ENCODE results near the gene SLC33A1.
"Not testable (repeated sequence)": the region's sequence is repeated elsewhere in the genome, so short reads cannot be mapped to it uniquely, and the experiment has no call there.

SLC33A1 gene

DNA sequence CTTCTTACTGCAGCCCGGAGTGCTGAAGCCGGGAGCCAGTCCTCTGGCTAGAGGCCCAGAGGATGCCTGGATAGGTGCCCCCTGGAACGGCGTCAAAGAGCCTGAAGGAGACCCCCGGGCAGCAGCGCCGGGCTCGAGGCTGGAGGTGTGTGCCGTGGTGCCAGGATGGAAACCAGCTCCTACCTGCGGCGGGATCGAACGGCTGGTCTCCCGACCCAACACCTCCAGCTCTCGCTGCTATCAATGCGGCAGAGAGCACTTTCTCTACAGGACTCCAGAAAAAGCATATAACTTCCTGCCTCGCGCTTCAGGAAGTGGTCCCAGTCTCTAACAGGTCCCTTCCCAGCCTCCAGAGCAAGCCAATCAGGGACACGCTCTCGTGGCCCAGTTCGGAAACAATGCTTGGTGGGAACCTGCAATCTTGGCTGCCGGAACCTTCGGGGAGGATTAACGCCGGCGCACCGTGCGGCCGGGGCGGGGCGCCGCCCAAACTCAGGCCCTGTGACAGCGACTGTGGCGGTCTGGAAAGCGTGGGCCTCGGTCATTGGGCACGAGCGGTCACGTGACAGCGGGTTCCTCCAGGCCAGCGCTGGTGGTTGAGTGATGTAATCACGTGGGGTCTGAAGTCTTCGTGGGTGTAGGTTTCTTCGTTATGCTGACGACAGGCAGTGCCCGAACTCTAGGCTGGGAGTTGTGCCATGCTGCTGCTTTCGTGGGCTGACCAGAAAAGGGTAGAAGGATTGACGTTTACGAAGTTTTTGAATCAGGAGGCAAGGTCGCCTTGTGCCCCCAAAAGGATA, at the start of gene SLC33A1:
TSS of gene SLC33A1 (minus strand) at position 287 of the 800 bp plus-strand sequence. CDS start 430 bp downstream, outside the sequence.
- DNase-seq: peak; percentile 100

DNA sequence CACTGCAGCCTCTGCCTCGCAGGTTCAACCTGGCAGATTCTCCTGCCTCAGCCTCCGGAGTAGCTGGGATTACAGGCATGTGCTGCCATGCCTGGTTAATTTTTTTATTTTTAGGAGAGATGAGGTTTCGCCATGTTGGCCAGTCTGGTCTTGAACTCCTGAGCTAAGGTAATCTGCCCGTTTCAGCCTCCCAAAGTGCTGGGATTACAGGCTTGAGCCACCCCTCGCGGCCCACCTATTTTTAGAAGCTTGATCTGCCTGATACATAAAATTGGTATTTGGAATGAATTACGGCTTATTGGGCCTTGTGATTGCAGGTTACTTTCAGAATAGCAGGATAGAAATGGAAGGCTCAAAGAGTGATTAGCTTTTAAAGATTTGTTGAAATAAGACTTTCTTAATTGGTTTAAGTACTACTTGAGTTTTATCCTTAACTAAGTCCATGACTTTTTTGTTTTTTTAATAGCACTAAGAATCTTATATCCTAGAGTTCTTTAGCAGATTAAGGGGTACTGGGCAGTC, 41.2 kb upstream of the SLC33A1 start:
- DNase-seq: no peak

DNA sequence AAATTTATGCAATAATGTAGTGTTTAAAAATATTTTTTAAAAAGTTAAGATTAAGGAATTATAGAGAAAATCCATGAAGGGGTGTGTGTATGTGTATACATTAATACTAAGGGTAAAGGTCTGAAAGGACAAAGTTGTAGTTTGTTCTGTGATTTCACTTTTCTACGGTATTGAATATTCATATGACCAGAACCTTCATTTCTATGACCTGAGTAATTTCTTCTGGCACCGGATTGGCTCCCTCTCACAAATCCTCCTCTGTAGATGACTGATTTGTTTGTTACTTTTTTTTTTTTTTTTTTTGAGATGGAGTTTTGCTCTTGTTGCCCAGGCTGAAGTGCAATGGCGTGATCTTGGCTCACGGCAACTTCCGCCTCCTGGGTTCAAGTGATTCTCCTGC, 37.1 kb upstream of the SLC33A1 start:
- no peak for DNase-seq

DNA sequence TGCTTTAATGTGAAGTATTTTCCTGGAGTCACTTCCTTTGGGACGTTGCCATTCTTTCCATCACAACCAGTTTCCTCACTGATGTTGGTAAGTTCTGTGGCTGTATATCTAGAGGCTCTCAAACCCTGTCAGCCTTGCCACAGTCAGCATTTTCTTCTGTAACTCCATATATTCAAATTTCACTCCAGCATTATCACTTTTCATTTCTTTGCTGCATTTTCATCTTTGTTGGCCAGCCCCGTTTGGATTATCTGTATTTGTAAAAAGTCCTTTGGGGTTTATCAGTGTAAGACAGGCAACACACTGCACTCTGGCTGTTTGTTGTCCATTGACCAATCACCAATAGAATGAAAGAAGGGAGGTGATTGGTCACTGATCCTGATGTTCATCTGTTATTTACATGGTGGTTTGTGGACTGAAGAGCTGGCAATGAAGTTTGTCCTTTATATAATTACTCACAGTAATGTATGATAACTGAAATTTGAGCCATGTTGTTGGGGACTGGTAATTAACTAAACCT, 36.5 kb upstream of the SLC33A1 start:
- DNase-seq: peak; percentile 17

DNA sequence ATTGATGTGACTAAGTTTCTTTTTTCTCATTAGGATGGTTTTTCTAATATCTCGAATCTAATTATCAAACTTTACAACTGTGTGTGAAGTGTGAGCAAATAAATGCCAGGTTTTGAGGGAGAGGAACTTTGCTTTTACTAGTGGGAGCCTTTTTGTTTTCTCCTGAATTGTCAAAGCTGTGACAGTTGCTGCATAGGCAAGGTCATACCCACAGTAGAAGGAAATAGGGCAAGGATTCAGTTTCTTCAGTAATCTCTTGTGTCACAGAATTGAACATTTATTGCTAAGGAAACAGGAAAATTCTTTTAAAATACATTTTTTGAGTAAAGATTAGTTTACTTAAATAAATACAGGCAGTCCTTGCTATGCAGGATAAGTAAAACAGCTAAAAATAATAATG, 35.7 kb upstream of the SLC33A1 start:
- DNase-seq: no peak

DNA sequence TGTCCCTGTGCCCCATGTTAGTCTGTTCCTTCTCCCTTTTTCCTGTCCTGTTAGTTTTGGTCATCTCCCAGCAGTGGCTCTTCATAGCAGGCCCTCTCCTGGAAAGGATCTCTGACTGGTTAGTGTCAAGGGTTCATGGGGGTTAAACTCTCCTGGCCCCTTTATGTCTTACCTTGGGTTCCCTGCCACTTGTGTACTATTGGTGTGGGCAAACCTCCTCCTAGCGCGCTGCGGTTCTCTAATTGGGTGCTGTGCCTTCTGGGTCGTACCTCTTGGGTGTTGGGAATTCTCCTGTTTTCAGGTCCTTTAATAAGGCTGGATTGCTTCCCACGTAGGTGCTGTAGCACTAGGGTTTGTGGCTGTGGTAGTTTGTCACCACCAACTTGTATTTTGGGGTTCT, 35.0 kb upstream of the SLC33A1 start:
- no peak for DNase-seq

DNA sequence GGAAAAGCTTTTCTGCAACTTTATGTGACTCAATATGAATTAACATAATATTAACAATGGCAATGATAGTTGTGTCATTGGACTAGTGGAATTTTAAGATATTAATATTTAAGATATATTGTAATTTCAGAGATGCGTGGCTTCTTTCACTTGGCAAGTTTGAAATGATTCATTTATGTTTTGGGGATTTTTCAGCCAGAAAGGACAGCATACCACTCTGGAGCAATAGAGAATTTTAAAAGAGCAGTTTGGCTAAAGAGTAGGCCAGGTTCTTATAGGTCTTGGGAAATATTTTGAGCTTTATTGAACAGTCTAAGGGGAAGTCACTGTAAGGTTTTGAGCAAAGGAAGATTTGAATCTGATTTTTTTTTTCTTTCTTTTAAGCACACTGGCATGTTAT, 32.7 kb upstream of the SLC33A1 start:
- DNase-seq: no peak

DNA sequence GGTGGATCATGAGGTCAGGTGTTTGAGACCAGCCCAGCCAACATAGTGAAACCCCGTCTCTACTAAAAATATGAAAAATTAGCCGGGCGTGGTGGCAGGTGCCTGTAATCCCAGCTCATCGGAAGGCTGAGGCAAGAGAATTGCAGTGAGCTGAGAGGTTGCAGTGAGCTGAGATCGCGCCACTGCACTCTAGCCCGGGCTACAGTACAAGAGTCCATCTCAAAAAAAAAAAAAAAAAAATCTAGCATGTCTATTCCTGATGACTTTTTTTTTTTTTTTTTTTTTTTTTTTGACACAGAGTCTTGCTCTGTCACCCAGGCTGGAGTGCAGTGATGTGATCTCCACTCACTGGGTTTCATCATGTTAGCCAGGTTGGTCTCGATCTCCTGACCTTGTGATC, 32.1 kb upstream of the SLC33A1 start:
- DNase-seq: not testable (repeated sequence)

DNA sequence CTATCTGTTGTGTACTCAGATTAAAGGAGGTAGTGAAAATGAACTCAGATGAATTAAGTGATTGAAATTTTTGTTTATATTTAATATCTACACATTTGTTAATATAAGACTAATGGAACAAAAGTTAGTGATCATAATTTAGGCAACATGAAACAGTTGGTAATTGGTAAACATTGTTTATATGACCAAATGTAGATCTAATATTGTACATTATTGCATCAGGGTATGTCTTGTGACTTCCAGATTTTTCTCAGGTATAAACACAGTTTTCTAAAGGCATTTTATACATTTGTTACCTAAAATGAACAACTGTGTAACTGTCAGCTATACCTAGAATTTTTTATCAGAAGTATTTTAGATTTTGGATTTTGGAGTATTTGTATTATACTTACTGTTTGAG, 31.1 kb upstream of the SLC33A1 start:
- DNase-seq: no peak

DNA sequence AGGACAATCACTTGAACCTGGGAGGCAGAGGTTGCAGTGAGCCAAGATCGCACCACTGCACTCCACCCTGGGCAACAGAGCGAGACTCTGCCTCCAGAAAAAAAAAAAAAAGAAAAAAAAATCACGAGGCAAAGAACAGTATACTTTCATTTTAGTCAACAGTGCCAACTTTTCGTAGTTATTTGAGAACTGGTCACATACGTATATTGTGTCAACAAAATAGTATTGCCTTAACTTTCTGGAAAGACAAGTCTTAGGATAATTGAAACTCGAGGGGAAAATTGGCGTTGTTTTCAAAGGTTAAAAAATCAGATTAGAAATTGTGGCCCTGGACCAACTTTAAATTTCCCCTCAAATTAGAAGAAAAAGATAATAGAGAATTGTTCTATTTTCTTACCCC, 30.1 kb upstream of the SLC33A1 start:
- DNase-seq: no peak

DNA sequence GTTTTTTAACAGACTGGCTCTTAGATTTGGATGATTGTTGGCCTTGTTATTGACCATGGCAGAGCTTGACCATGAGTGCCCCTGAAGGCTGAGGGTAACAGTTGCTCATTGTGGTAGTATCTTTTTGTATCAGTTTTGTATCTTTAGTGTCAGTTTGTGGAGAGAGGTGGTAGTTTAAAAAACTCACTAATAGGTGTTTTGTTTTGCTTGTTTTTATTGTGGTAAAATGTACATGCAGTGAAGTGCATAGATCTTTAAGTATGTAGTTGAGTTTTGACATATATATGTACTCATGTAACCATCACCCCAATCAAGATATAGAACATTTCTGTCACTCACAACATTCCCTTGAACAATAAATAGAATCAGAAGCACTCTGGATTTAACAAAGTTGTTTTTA, 26.1 kb upstream of the SLC33A1 start:
- no peak for DNase-seq

DNA sequence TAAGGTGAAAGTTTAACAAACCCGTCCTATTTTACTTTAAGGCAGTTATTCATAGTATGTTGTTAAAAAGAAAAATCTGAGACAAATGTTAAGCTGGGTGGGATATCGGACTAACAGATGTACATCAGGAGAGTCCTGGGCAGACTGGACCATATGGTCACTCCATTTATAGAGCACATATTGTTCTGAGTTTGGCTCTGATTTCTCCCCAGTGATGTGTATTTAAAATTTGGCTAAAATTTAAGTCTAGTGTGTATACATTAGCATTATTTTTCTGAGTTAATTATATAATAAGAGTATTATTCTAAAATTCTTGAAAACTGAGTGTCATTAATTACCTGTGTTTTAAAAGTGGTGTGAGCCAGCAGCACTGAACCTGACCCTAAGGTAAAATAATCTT, 22.3 kb upstream of the SLC33A1 start:
- DNase-seq: no peak

DNA sequence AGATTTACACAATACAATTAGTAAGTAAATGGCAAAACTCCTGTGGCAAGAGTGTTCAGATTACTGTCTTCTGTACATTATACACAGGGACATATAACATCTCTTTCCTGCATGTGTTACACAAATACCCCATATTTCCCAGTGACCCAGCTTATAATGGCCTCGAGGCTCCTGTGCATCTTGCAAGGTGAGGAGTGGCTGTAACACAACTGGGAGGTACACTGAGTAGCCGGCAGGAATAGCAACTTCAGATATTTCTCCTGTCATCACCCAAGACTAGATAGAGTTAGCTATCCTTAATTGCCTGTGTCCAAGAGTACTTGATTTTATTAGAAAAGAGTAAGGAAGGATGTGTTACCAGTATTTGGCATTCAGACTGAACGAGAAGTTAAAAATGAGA, 21.8 kb upstream of the SLC33A1 start:
- no peak for DNase-seq

DNA sequence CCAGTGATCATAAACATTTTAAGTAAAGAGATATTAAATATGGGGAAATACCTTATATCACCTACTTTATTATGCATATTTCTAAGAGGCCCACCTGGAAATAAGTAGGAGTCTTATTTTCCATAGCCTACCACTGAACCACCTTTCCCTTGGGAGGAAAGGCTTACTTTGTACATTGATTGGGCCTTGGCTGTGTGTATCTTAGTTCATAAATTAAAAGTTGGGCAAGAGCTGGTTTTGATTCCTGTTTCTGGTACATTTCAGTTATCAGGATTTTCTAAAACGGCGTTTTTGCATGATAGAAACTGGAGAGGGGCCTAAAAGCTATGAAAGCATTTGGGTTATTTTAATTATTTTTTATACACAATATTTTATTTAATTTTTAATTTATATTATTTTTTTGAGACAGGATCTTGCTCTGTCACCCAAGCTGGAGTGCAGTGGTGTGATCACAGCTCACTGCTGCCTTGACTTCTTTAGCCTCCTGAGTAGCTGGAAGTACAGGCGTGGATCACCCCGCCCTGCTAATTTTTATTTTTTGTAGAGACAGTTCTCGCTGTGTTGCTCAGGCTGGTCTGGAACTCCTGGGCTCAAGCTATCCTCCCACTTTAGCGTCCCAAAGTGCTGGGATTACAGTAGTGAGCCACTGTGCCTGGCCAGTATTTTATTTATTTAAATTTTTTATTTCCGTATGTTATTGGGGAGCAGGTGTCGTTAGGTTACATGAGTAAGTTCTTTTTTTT, 18.8 kb upstream of the SLC33A1 start:
- DNase-seq: no peak

DNA sequence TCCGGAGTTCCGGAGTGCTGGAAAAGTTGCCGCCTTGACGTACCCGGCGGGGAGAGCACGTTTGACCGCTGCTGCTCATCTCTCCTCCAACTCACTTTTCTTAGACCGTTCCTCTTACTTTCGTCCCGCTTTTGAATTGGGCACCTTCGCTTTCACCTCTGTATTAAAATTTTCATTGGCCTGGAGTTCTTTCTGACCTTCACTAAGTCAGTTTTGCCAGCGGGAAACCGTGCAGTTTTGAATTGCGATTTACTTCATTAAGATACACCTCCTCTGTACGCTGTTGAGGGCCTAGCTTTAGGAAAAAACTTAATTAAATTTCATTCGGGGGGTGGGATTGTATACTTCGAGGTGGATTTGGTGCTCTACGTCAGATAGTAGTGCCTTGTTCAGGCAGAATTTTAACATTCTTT, 17.5 kb upstream of the SLC33A1 start:
- no peak for DNase-seq

DNA sequence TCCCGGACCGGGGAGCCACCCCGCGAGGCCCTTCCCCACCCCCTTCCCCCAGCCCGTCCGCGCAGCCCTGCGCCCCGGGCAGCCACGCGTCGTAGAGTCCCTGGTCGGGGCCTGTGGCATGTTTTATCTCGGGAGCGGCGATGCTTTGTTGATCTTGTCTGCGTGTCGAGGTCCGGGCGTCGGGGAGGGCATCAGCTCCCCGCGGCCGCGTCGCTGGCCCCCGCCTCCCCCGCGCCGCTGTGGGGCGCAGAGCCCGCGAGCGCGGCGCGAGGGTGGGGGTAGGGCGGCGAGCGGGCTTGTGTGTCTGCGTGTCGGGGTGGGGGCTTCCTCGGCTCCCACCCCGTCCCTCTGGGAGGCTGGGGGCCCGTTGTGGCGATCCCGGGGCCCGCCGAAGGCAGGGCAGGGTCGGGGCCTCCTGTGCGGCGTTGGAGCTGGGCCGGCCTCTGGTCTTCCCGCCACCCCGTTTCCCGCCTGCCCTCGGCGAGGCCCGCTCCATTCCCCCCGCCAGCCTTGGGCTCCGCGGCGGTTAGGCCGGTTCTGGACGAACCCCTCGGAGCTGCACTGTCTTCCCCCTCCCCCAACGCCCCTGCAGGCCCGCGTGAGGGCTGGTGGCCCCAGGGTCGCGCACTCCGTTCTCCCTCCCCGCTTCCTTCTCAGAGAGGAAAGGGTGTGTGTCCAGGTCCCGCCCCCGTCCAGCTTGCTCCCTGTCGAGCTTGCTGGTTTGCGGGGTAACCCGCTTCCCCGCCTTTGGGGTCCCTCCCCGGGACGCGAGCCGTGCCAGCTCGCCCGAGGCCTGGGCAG, 16.9 kb upstream of the SLC33A1 start:
- no peak for DNase-seq

DNA sequence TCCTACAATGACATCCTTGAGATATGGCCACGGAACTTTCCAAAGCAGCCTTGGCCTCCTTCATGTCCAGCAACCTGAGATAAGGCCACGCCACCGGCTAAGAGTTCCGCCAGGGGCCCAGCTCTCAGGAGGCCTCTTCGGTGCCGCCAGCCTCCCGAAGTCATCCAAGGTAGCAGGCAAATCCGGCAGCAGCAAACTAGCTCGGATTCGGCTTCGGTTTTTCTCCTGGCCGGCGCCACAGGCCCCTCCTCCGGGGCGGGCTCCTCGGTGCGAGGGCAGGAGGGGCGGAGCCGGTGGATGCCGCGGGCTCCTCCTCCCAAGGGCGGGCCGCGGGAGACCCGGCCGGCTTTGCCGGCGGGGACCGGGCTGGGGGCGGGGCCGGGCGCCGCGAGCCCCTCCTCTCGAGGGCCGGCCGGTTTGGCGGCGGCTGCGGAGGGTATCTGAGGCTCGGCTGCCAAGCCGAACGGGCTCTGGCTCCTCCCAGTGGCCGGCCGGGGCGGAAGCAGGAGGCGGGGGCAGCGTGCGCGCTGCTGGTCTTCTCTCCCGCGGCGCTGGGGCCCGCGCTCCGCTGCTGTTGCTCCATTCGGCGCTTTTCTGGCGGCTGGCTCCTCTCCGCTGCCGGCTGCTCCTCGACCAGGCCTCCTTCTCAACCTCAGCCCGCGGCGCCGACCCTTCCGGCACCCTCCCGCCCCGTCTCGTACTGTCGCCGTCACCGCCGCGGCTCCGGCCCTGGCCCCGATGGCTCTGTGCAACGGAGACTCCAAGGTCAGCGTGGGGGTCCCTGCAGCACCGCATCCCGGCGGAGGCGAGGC, 16.1 kb upstream of the SLC33A1 start, which contains the start of gene GMPS:
TSS of gene GMPS (plus strand) at position 518 of the 812 bp plus-strand sequence. CDS start at position 739, 221 bp downstream.
- peak; percentile 82 for DNase-seq

DNA sequence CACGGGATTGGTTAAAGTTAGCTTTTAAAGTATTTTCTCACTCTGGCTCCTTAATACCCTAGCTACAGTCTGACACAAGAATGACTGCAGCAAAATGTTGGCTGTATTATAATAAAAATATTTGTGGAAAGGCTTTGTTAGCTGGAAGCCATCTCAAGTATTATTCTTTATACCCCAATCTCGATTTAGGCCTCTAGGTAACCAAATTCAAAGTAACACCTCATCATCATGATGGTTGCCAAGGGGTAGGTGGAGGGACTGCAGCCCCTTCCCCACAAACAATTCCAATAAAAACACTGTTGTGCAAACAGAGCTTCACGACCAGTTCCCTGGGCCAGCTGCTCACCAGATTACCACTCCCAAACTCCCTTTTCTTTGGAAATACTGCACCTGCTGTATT, 15.5 kb upstream of the SLC33A1 start:
- DNase-seq: no peak

DNA sequence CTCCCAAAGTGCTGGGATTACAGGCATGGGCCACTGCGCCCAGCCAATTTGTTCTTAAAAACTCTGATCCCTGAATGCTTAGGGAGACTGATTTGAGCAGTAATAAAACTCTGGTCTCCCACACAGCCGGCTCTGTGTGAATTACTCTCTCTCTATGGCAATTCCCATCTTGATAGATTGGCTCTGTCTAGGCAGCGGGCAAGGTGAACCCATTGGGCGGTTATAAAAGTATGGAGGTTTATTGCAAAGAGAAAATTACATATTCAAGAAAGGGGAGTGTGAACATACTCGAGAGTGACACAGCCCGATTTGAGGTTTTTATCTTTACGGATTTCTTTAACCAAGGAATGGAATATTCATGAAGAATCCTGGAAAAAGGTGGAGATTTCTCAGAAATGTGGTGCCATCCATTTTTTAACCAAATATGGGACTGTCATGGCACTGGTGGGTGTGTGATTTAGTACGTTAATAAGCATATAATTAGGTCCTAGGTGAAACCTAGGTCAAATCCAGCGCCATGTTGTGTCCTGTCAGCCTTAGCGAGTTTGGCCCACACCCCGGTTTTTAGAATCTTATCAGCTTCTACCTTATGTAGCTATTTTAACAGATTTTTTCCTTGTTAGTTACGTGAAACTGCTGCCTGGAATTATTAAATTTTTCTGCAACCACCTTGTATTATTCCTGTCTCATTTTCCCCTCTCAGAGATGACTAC, 9.0 kb upstream of the SLC33A1 start:
- DNase-seq: no peak

DNA sequence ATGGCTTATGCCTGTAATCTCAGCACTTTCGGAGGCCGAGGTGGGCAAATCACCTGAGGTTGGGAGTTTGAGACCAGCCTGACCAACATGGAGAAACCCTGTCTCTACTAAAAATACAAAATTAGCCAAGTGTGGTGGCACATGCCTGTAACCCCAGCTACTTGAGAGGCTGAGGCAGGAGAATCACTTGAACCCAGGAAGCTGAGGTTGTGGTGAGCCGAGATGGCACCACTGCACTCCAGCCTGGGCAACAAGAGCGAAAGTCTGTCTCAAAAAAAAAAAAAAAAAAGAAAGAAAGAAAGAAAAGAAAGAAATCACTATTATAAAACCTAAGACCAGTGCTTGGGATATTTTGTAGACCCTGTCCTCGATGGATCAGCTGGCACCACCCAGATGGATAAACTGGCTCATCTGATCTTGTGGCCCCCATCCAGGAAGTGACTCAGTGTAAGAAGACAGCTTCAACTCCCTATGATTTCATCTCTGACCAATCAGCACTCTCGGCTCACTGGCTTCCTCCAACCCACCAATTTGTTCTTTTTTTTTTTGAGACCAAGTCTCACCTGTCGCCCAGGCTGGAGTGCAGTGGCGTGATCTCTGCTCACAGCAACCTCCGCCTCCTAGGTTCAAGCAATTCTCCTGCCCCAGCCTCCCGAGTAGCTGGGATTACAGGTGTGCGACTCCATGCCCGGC, 8.2 kb upstream of the SLC33A1 start:
- not testable (repeated sequence) for DNase-seq
